HCT116 (cell line): ENCODE measurements around the gene CNNM4. TPM values are rescaled to one million over a fixed set of nuclear protein-coding genes. Genes with fewer than 3 reads are reported as not detected.

Experiments
- ATAC-seq: fragments of 200-7000 bp; cut with Tn5 transposase; 2 replicates; pipeline ENCODE4 v1.9.1; 2020; ENCODE audit warnings: mild to moderate bottlenecking, moderate library complexity
- BruUV-seq: library from RNA; stranded (reverse); fragments of 400-500 nt; replicated peaks from 2 replicates; lab custom pipeline; 2021; lab: Mats Ljungman, UMichigan
- CTCF ChIA-PET: fragments of 300-600 bp; sonication (Branson Sonifier 250); formaldehyde crosslinking; loops from one replicate; lab custom pipeline; 2021; ENCODE audit warnings: antibody characterized with exemption; lab: Charles Lee
- POLR2A ChIA-PET: fragments of 300-600, 350-600 bp; sonication (Branson Sonifier 250); formaldehyde crosslinking; loops from one replicate; lab custom pipeline; 2021; ENCODE audit warnings: antibody characterized with exemption; lab: Charles Lee
- RAD21 ChIA-PET, 2 experiments: fragments of 300-600 bp; sonication (Branson Sonifier 250); formaldehyde crosslinking; loops; one replicate each; lab custom pipeline; 2023; ENCODE audit warnings: low total read pairs in 2 of 2; ENCODE audit not compliant: uncharacterized antibody in 2 of 2, unreplicated experiment in 2 of 2, low non-redundant PET in 1 of 2; lab: Charles Lee
- DNase-seq: peaks from one replicate; pipeline ENCODE4 v3.0.0-alpha.2; 2010; ENCODE audit warnings: low read depth, low spot score
- H2AFZ ChIP-seq: fragments of 200-600 bp; shearing (Covaris generic), sonication (generic); 2 replicates; pipeline ENCODE4 v1.6.1; 2017; ENCODE audit warnings: low read depth, mixed run types, mixed read lengths, antibody characterized with exemption, low read length; ENCODE audit not compliant: poor library complexity, severe bottlenecking
- H3K27ac ChIP-seq: 2 replicates; pipeline ENCODE4 v1.5.1; 2012; ENCODE audit warnings: low read depth, low read length
- H3K27me3 ChIP-seq: fragments of 200-600 bp; sonication (generic); 2 replicates; pipeline ENCODE4 v1.6.1; 2016; ENCODE audit warnings: mixed run types, low read length, mixed read lengths; ENCODE audit not compliant: insufficient read depth
- H3K36me3 ChIP-seq, 2 experiments: fragments of 200-500 bp in 1 of 2; fragments of 200-600 bp in 1 of 2; sonication (Bioruptor generic) in 1 of 2; sonication (generic) in 1 of 2; 2 replicates each; pipeline versions ENCODE4 v1.5.1 to v1.6.1; 2014 to 2016; ENCODE audit warnings: low read length in 2 of 2, inconsistent platforms in 1 of 2, mixed read lengths in 1 of 2, mixed run types in 1 of 2; ENCODE audit not compliant: insufficient read depth in 2 of 2, control insufficient read depth in 1 of 2
- H3K4me1 ChIP-seq, 2 experiments: fragments of 200-600 bp in 1 of 2; sonication (generic) in 1 of 2; 2 replicates each; pipeline versions ENCODE4 v1.5.1 to v1.6.1; 2012 to 2017; ENCODE audit warnings: low read length in 2 of 2, inconsistent platforms in 1 of 2, mild to moderate bottlenecking in 1 of 2, mixed read lengths in 1 of 2, mixed run types in 1 of 2, moderate library complexity in 1 of 2; ENCODE audit not compliant: insufficient read depth in 2 of 2, control insufficient read depth in 1 of 2
- H3K4me2 ChIP-seq: fragments of 200-600 bp; sonication (generic); 2 replicates; pipeline ENCODE4 v1.6.1; 2017; ENCODE audit warnings: mixed run types, low read length, mixed read lengths
- H3K4me3 ChIP-seq, 2 experiments: fragments of 200-600 bp in 1 of 2; sonication (generic) in 1 of 2; replicated peaks in 1 of 2; 2 replicates each; pipeline ENCODE4 v1.5.1; 2011 to 2016; ENCODE audit warnings: low read length in 2 of 2, control low read depth in 1 of 2, low read depth in 1 of 2, mild to moderate bottlenecking in 1 of 2, mixed read lengths in 1 of 2, mixed run types in 1 of 2
- H3K79me2 ChIP-seq: fragments of 200-600 bp; sonication (generic); 2 replicates; pipeline ENCODE4 v1.6.1; 2017; ENCODE audit warnings: mild to moderate bottlenecking, mixed run types, low read length, moderate library complexity, mixed read lengths; ENCODE audit not compliant: insufficient read depth
- H3K9ac ChIP-seq: fragments of 200-600 bp; sonication (generic); 2 replicates; pipeline ENCODE4 v1.6.1; 2016; ENCODE audit warnings: low read length, mixed read lengths
- H3K9me2 ChIP-seq: fragments of 200-600 bp; sonication (generic), shearing (Covaris generic); 2 replicates; pipeline ENCODE4 v1.6.1; 2017; ENCODE audit warnings: mixed run types, mild to moderate bottlenecking, moderate library complexity; ENCODE audit not compliant: insufficient read depth
- H3K9me3 ChIP-seq, 2 experiments: fragments of 200-500 bp in 1 of 2; fragments of 200-600 bp in 1 of 2; sonication (Bioruptor generic) in 1 of 2; sonication (generic) in 1 of 2; 2 replicates each; pipeline ENCODE4 v1.6.1; 2014 to 2017; ENCODE audit warnings: low read length in 2 of 2, mixed read lengths in 2 of 2, inconsistent platforms in 1 of 2, low read depth in 1 of 2, mild to moderate bottlenecking in 1 of 2, mixed run types in 1 of 2, moderate library complexity in 1 of 2; ENCODE audit not compliant: control insufficient read depth in 1 of 2, insufficient read depth in 1 of 2
- H4K20me1 ChIP-seq: fragments of 200-600 bp; sonication (generic), shearing (Covaris generic); 2 replicates; pipeline ENCODE4 v1.6.1; 2017; ENCODE audit warnings: mixed run types, mild to moderate bottlenecking, moderate library complexity; ENCODE audit not compliant: insufficient read depth
- EZH2phosphoT487 ChIP-seq: fragments of 200-600 bp; IDR thresholded peaks from 2 replicates; pipeline ENCODE4 v1.6.1; 2018; ENCODE audit warnings: antibody characterized with exemption, borderline replicate concordance
- TCF7L2 ChIP-seq: IDR thresholded peaks from 2 replicates; pipeline ENCODE4 v1.7.0; 2011; ENCODE audit warnings: borderline replicate concordance, inconsistent platforms; ENCODE audit not compliant: insufficient read depth, insufficient read length; ENCODE audit errors: extremely low read depth
- intact Hi-C: fragments of 100-400 bp; cut with micrococcal nuclease; formaldehyde crosslinking; loops from 2 replicates; pipeline ENCODE4 v1.10.0; 2022
- microRNA counts: library from miRNA; unstranded; fragments of <30 nt; microRNA quantifications from one replicate; lab custom pipeline; 2015
- microRNA-seq: library from miRNA; unstranded; fragments of <30 nt; microRNA quantifications from one replicate; pipeline ENCODE4, GENCODE V29; 2016; ENCODE audit warnings: borderline number of aligned reads
- total RNA-seq: library from RNA; stranded (reverse); gene quantifications from one replicate; pipeline ENCODE4 v1.2.1, GENCODE V29; 2021; ENCODE audit not compliant: unreplicated experiment
- TF ChIP-seq, protein P1 (sequence below): IDR thresholded peaks from 2 replicates; pipeline ENCODE4 v1.6.1; 2011; ENCODE audit warnings: mild to moderate bottlenecking, low read length, moderate library complexity; ENCODE audit not compliant: insufficient replicate concordance; ENCODE audit errors: extremely low read depth

The CNNM4 gene
- total RNA-seq, 1 experiment from 2014 or later: 7.9 TPM

DNA sequence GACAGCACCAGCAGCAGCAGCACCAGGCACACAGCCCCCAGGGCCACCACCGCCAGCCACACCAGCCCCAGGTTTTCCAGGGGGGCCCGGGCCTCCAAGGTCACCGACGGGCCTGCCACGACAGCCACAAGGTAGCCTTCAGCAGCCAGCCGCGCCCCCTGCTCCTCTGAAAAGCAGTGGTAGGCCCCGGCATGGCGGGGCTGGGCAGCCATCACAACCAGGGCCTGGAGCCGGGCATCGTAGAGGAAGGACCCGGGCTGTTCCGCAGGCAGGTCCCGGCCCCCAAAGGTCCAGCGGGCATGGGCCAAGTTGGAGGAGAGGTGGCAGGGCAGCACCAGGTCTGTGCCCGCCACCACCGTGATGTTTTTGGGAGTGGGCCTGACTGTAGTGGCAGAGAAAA, 100.4 kb downstream of the CNNM4 start:
- CTCF ChIA-PET: interaction anchor here (1.1 kb wide), 1 partner anchor 90 kb away, joined by 3 read pairs; no protein-coding TSS in a partner anchor
- ATAC-seq (no peak), DNase-seq (no peak)
- H3K4me3 ChIP-seq: no peak overlapping the region
- no peaks in the 10 kb centered on the region for H3K27me3 ChIP-seq
- H3K4me2 ChIP-seq: no peak overlapping the region
- H2AFZ ChIP-seq: no peak overlapping the region
- no peaks in the 10 kb centered on the region for H3K9me3 ChIP-seq
- RAD21 ChIA-PET: no interaction called here
- BruUV-seq: no TSS peak
- H3K4me1 ChIP-seq: peaks cover 9 to 20% of the 10 kb centered on the region in 2 experiments
- no peak overlapping the region for H3K9ac ChIP-seq
- intact Hi-C loops: no loop called here
- TF ChIP-seq EZH2phosphoT487: no peak
- TF ChIP-seq TCF7L2: no peak
- TF ChIP-seq, protein P1, sequence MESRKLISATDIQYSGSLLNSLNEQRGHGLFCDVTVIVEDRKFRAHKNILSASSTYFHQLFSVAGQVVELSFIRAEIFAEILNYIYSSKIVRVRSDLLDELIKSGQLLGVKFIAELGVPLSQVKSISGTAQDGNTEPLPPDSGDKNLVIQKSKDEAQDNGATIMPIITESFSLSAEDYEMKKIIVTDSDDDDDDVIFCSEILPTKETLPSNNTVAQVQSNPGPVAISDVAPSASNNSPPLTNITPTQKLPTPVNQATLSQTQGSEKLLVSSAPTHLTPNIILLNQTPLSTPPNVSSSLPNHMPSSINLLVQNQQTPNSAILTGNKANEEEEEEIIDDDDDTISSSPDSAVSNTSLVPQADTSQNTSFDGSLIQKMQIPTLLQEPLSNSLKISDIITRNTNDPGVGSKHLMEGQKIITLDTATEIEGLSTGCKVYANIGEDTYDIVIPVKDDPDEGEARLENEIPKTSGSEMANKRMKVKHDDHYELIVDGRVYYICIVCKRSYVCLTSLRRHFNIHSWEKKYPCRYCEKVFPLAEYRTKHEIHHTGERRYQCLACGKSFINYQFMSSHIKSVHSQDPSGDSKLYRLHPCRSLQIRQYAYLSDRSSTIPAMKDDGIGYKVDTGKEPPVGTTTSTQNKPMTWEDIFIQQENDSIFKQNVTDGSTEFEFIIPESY: no peak
- peaks cover 16% of the 10 kb centered on the region for H3K79me2 ChIP-seq
- POLR2A ChIA-PET: no interaction called here
- peaks cover 29 to 30% of the 10 kb centered on the region in 2 experiments for H3K36me3 ChIP-seq
- H4K20me1 ChIP-seq: no peaks in the 10 kb centered on the region
- H3K27ac ChIP-seq: no peak overlapping the region
- H3K9me2 ChIP-seq: no peaks in the 10 kb centered on the region

MicroRNA genes within 50 kb of the gene (microRNA counts, 767-probe panel; counts per million panel counts)
- microRNA hsa-miR-3127-5p (lab: Ali Mortazavi, UCI): not detected

Small RNA genes lying within 50 kb of the gene (microRNA-seq; reads per million reads assigned to microRNA genes)
- 4.4 reads per million, percentile 6 among the genes with 10 or more reads in this experiment for gene MIR3127

Other genes with a start within 250 kb of the CNNM4 start
- gene ARID5A, start 224.2 kb upstream of the CNNM4 start, total RNA-seq: 8.2 TPM
- 35.8 TPM for gene KANSL3, start 122.6 kb upstream of the CNNM4 start, total RNA-seq
- gene FER1L5, start 118.1 kb upstream of the CNNM4 start, total RNA-seq: 0.91 TPM
- 15.2 TPM for gene LMAN2L, start 20.8 kb upstream of the CNNM4 start, total RNA-seq
- gene CNNM3, start 55.4 kb downstream of the CNNM4 start, total RNA-seq: 31.1 TPM
- gene ANKRD23, start 83.1 kb downstream of the CNNM4 start, total RNA-seq: 1.4 TPM
- 24.2 TPM for gene ANKRD39, start 97.1 kb downstream of the CNNM4 start, total RNA-seq
- gene SEMA4C, start 109.2 kb downstream of the CNNM4 start, total RNA-seq: 25.4 TPM
- not detected for gene FAM178B, start 225.7 kb downstream of the CNNM4 start, total RNA-seq